DND-41 (cell line): ENCODE measurements around the gene UTS2.

Experiments
- ATAC-seq: fragments of 200-7000 bp; cut with Tn5 transposase; 3 replicates; pipeline ENCODE4 v1.9.1; 2021; ENCODE audit warnings: low read depth; ENCODE audit not compliant: insufficient read depth
- DNase-seq: peaks from one replicate; pipeline ENCODE4 v3.0.0-alpha.2; 2020
- H2AFZ ChIP-seq: 2 replicates; pipeline ENCODE4 v1.6.0; 2012; ENCODE audit warnings: low read depth, low read length
- H3K27ac ChIP-seq: 2 replicates; pipeline ENCODE4 v1.5.1; 2012; ENCODE audit warnings: low read length, inconsistent platforms
- H3K27me3 ChIP-seq: fragments of 200-600 bp; sonication (generic); 2 replicates; pipeline ENCODE4 v1.6.0; 2012; ENCODE audit warnings: low read length, mild to moderate bottlenecking, inconsistent platforms; ENCODE audit not compliant: insufficient read depth, poor library complexity
- H3K36me3 ChIP-seq: 2 replicates; pipeline ENCODE4 v1.5.1; 2012; ENCODE audit warnings: low read length, inconsistent platforms; ENCODE audit not compliant: insufficient read depth
- H3K4me1 ChIP-seq: 2 replicates; pipeline ENCODE4 v1.5.1; 2012; ENCODE audit warnings: mild to moderate bottlenecking, low read length; ENCODE audit not compliant: insufficient read depth
- H3K4me2 ChIP-seq: 2 replicates; pipeline ENCODE4 v1.6.0; 2012; ENCODE audit warnings: mild to moderate bottlenecking, moderate library complexity, low read length, inconsistent platforms; ENCODE audit not compliant: insufficient read depth
- H3K4me3 ChIP-seq, 2 experiments: fragments of 200-600 bp in 1 of 2; shearing (Covaris generic) in 1 of 2; 2 replicates each; pipeline ENCODE4 v1.5.1; 2012 to 2016; ENCODE audit warnings: inconsistent platforms in 2 of 2, low read length in 2 of 2, mild to moderate bottlenecking in 2 of 2, low read depth in 1 of 2, moderate library complexity in 1 of 2
- H3K79me2 ChIP-seq: 2 replicates; pipeline ENCODE4 v1.6.0; 2012; ENCODE audit warnings: low read length, inconsistent platforms; ENCODE audit not compliant: insufficient read depth
- H3K9ac ChIP-seq: 2 replicates; pipeline ENCODE4 v1.6.0; 2012; ENCODE audit warnings: low read depth, mild to moderate bottlenecking, inconsistent platforms, low read length, moderate library complexity
- H3K9me3 ChIP-seq: 2 replicates; pipeline ENCODE4 v1.5.1; 2012; ENCODE audit warnings: low read length, moderate library complexity, mild to moderate bottlenecking, inconsistent platforms; ENCODE audit not compliant: insufficient read depth, severe bottlenecking
- H4K20me1 ChIP-seq: 2 replicates; pipeline ENCODE4 v1.6.0; 2012; ENCODE audit warnings: low read length; ENCODE audit not compliant: insufficient read depth
- CTCF ChIP-seq: IDR thresholded peaks from 2 replicates; pipeline ENCODE4 v1.5.1; 2012; ENCODE audit warnings: borderline replicate concordance, low read length, moderate library complexity, mild to moderate bottlenecking; ENCODE audit not compliant: poor library complexity, severe bottlenecking; ENCODE audit errors: extremely low read depth
- EZH2 ChIP-seq: IDR thresholded peaks from 3 replicates; pipeline ENCODE4 v1.6.1; 2012; ENCODE audit warnings: borderline replicate concordance, low read depth, mild to moderate bottlenecking, moderate library complexity, low read length, inconsistent platforms; ENCODE audit not compliant: severe bottlenecking

UTS2 gene

GRCh38 chr1:7826363-7826762, 26.5 kb downstream of the UTS2 start:
- DNase-seq (no peak), ATAC-seq (no peak)
- Histone ChIP-seq H3K9ac (no peak overlapping the region), H2AFZ (no peak overlapping the region), H3K4me2 (no peak overlapping the region), H3K79me2 (no peaks in the 10 kb centered on the region), H4K20me1 (no peaks in the 10 kb centered on the region), H3K4me3 (no peak overlapping the region), H3K9me3 (no peaks in the 10 kb centered on the region), H3K27ac (no peak overlapping the region), H3K4me1 (no peaks in the 10 kb centered on the region), H3K27me3 (no peaks in the 10 kb centered on the region), H3K36me3 (no peaks in the 10 kb centered on the region)
- no peak for TF ChIP-seq CTCF
- no peak for TF ChIP-seq EZH2

GRCh38 chr1:7824701-7825100, 28.2 kb downstream of the UTS2 start:
- no peak for DNase-seq
- no peak for ATAC-seq
- no peaks in the 10 kb centered on the region for H3K36me3 ChIP-seq
- H3K4me2 ChIP-seq: no peak overlapping the region
- no peak for TF ChIP-seq EZH2
- no peak for TF ChIP-seq CTCF
- H3K9ac ChIP-seq: no peak overlapping the region
- no peak overlapping the region for H3K4me3 ChIP-seq
- no peaks in the 10 kb centered on the region for H4K20me1 ChIP-seq
- no peaks in the 10 kb centered on the region for H3K4me1 ChIP-seq
- H2AFZ ChIP-seq: no peak overlapping the region
- no peaks in the 10 kb centered on the region for H3K27me3 ChIP-seq
- H3K79me2 ChIP-seq: no peaks in the 10 kb centered on the region
- H3K27ac ChIP-seq: no peak overlapping the region
- no peaks in the 10 kb centered on the region for H3K9me3 ChIP-seq

GRCh38 chr1:7821282-7821681, 31.6 kb downstream of the UTS2 start:
- TF ChIP-seq EZH2 (no peak), CTCF (no peak)
- Histone ChIP-seq H3K4me3 (no peak overlapping the region), H3K79me2 (no peaks in the 10 kb centered on the region), H4K20me1 (no peaks in the 10 kb centered on the region), H3K36me3 (no peaks in the 10 kb centered on the region), H3K9me3 (no peaks in the 10 kb centered on the region), H3K4me1 (no peaks in the 10 kb centered on the region), H3K4me2 (no peak overlapping the region), H3K27me3 (no peaks in the 10 kb centered on the region), H3K27ac (no peak overlapping the region), H2AFZ (no peak overlapping the region), H3K9ac (no peak overlapping the region)
- no peak for ATAC-seq
- DNase-seq: no peak
